Neural cell (in vitro differentiated cells): ENCODE results near the gene CFAP100. TPM values are rescaled to one million over a fixed set of nuclear protein-coding genes. Genes with fewer than 3 reads are reported as not detected.

Experiments used
- H2AFZ ChIP-seq: fragments of 200-600, 300-800 bp; sonication (generic), shearing (Covaris generic); 2 replicates; pipeline ENCODE4 v1.6.0; 2014; ENCODE audit warnings: low read depth, mild to moderate bottlenecking, antibody characterized with exemption, low read length, moderate library complexity
- H3F3A ChIP-seq: fragments of 200-600 bp; shearing (Covaris generic); 2 replicates; pipeline ENCODE4 v1.6.1; 2016; ENCODE audit warnings: mild to moderate bottlenecking, moderate library complexity, mixed read lengths, antibody characterized with exemption, low read length; ENCODE audit not compliant: insufficient read depth, poor library complexity, severe bottlenecking
- H3K27ac ChIP-seq: fragments of 200-600, 300-800 bp; sonication (generic), shearing (Covaris generic); 2 replicates; pipeline ENCODE4 v1.5.1; 2014; ENCODE audit warnings: mild to moderate bottlenecking, low read length, moderate library complexity
- H3K27me3 ChIP-seq: fragments of 300-800, 200-600 bp; sonication (generic), shearing (Covaris generic); 2 replicates; pipeline ENCODE4 v1.6.0; 2014; ENCODE audit warnings: mild to moderate bottlenecking, low read depth, low read length, moderate library complexity; ENCODE audit not compliant: insufficient read depth
- H3K36me3 ChIP-seq: fragments of 300-800, 200-600 bp; sonication (generic), shearing (Covaris generic); 2 replicates; pipeline ENCODE4 v1.5.1; 2014; ENCODE audit warnings: mild to moderate bottlenecking, antibody characterized with exemption, low read length, moderate library complexity; ENCODE audit not compliant: insufficient read depth
- H3K4me2 ChIP-seq: fragments of 300-800, 200-600 bp; sonication (generic), shearing (Covaris generic); 2 replicates; pipeline ENCODE4 v1.6.0; 2014; ENCODE audit warnings: mild to moderate bottlenecking, low read length
- H3K4me3 ChIP-seq: fragments of 300-800, 200-600 bp; sonication (generic), shearing (Covaris generic); 2 replicates; pipeline ENCODE4 v1.5.1; 2014; ENCODE audit warnings: mild to moderate bottlenecking, low read length, moderate library complexity
- H3K79me2 ChIP-seq: fragments of 200-600 bp; shearing (Covaris generic); replicated peaks from 2 replicates; pipeline ENCODE4 v1.6.0; 2014; ENCODE audit warnings: mild to moderate bottlenecking, low read length, moderate library complexity; ENCODE audit not compliant: insufficient read depth
- H3K9ac ChIP-seq: fragments of 300-800, 200-600 bp; sonication (generic), shearing (Covaris generic); 2 replicates; pipeline ENCODE4 v1.6.1; 2016; ENCODE audit warnings: mild to moderate bottlenecking, low read length, mixed read lengths
- H3K9me2 ChIP-seq: fragments of 200-600 bp; shearing (Covaris generic); 2 replicates; pipeline ENCODE4 v1.6.1; 2016; ENCODE audit warnings: mild to moderate bottlenecking, low read length, mixed read lengths; ENCODE audit not compliant: insufficient read depth
- H3K9me3 ChIP-seq: fragments of 200-600, 300-800 bp; sonication (generic), shearing (Covaris generic); 2 replicates; pipeline ENCODE4 v1.6.1; 2016; ENCODE audit warnings: mild to moderate bottlenecking, mixed run types, low read length, moderate library complexity, mixed read lengths
- H4K20me1 ChIP-seq: fragments of 200-600 bp; shearing (Covaris generic); 2 replicates; pipeline ENCODE4 v1.6.1; 2016; ENCODE audit warnings: mild to moderate bottlenecking, mixed run types; ENCODE audit not compliant: insufficient read depth
- CTCF ChIP-seq: fragments of 450-650 bp; IDR thresholded peaks from 2 replicates; pipeline ENCODE4 v1.5.1; 2014; ENCODE audit warnings: antibody characterized with exemption, mild to moderate bottlenecking, moderate library complexity; ENCODE audit not compliant: poor library complexity, severe bottlenecking
- EP300 ChIP-seq: fragments of 450-650 bp; conservative IDR thresholded peaks from 2 replicates; pipeline ENCODE4 v1.6.1; 2014; ENCODE audit warnings: antibody characterized with exemption, mild to moderate bottlenecking, moderate library complexity; ENCODE audit not compliant: poor library complexity, severe bottlenecking
- EZH2 ChIP-seq: fragments of 200-600, 300-800 bp; shearing (Covaris generic), sonication (generic); IDR thresholded peaks from 2 replicates; pipeline ENCODE4 v1.6.1; 2014; ENCODE audit warnings: antibody characterized with exemption, low read length, borderline replicate concordance, mild to moderate bottlenecking; ENCODE audit not compliant: insufficient read depth, poor library complexity, severe bottlenecking
- MXI1 ChIP-seq: fragments of 450-650 bp; conservative IDR thresholded peaks from 2 replicates; pipeline ENCODE4 v1.6.1; 2014; ENCODE audit warnings: antibody characterized with exemption, mild to moderate bottlenecking; ENCODE audit not compliant: poor library complexity, severe bottlenecking
- POLR2AphosphoS5 ChIP-seq: IDR thresholded peaks from 2 replicates; pipeline ENCODE4 v1.6.1; 2012
- RAD21 ChIP-seq: fragments of 450-650 bp; conservative IDR thresholded peaks from 2 replicates; pipeline ENCODE4 v1.6.1; 2014; ENCODE audit warnings: antibody characterized with exemption, mild to moderate bottlenecking, moderate library complexity
- REST ChIP-seq: IDR thresholded peaks from 2 replicates; pipeline ENCODE4 v1.6.1; 2012; ENCODE audit warnings: borderline replicate concordance
- SMC3 ChIP-seq: fragments of 450-650 bp; conservative IDR thresholded peaks from 2 replicates; pipeline ENCODE4 v1.6.1; 2014; ENCODE audit warnings: antibody characterized with exemption, mild to moderate bottlenecking, moderate library complexity; ENCODE audit not compliant: poor library complexity
- TAF1 ChIP-seq: IDR thresholded peaks from 2 replicates; pipeline ENCODE4 v1.6.1; 2012; ENCODE audit warnings: low read depth
- polyA plus RNA-seq: library from polyadenylated mRNA; depleted of rRNA; stranded (reverse); fragments of >200 nt; gene quantifications from 2 replicates; pipeline ENCODE4 v1.2.3, GENCODE V29; 2014

CFAP100 gene
- polyA plus RNA-seq, 1 donor from 2014 or later: not detected

GRCh38 chr3:126459763-126460127 lies 65.0 kb downstream of the CFAP100 start:
- Histone ChIP-seq H3F3A (no peaks in the 10 kb centered on the region), H3K4me3 (no peak overlapping the region), H3K9ac (no peak overlapping the region), H3K27me3 (no peaks in the 10 kb centered on the region), H2AFZ (no peak overlapping the region), H3K4me2 (no peak overlapping the region), H3K36me3 (peaks cover 13% of the 10 kb centered on the region), H3K27ac (no peak overlapping the region), H3K9me2 (no peaks in the 10 kb centered on the region), H3K9me3 (no peaks in the 10 kb centered on the region), H4K20me1 (peaks cover 9% of the 10 kb centered on the region), H3K79me2 (peaks cover 16% of the 10 kb centered on the region)
- TF ChIP-seq SMC3: no peak

- Histone ChIP-seq H3K36me3 (peaks cover 13% of the 10 kb centered on the region), H2AFZ (no peak overlapping the region), H3K4me2 (no peak overlapping the region), H3K27ac (no peak overlapping the region), H3K27me3 (no peaks in the 10 kb centered on the region), H3K9me3 (no peaks in the 10 kb centered on the region), H3K4me3 (no peak overlapping the region), H3F3A (no peaks in the 10 kb centered on the region), H3K9me2 (no peaks in the 10 kb centered on the region), H3K9ac (no peak overlapping the region), H3K79me2 (peaks cover 16% of the 10 kb centered on the region), H4K20me1 (peaks cover 9% of the 10 kb centered on the region)
- TF ChIP-seq EZH2 (no peak), POLR2AphosphoS5 (no peak), SMC3 (no peak), RAD21 (no peak), MXI1 (no peak), REST (no peak), TAF1 (no peak), CTCF (no peak), EP300 (no peak)
Measured at GRCh38 chr3:126460381-126460780, 65.7 kb downstream of the CFAP100 start.
